GM18951 (cell line): ENCODE data around the gene CCNI.

ENCODE experiments used
- POLR2A ChIP-seq: IDR thresholded peaks from 4 replicates; pipeline ENCODE4 v1.6.1; 2011; ENCODE audit warnings: mild to moderate bottlenecking; ENCODE audit not compliant: insufficient read length, insufficient read depth; ENCODE audit errors: extremely low read depth
- in situ Hi-C: fragments of 300-500 bp; cut with MboI; formaldehyde crosslinking; loops from one replicate; pipeline ENCODE4 v1.12.0; 2022; ENCODE audit warnings: low sequenced_read_pairs, mixed read lengths, inconsistent platforms; ENCODE audit not compliant: unreplicated experiment

CCNI gene

GRCh38 chr4:77023920-77024319 is 51.9 kb downstream of the CCNI start:
- in situ Hi-C loops: no loop called here
- TF ChIP-seq POLR2A: no peak

DNA sequence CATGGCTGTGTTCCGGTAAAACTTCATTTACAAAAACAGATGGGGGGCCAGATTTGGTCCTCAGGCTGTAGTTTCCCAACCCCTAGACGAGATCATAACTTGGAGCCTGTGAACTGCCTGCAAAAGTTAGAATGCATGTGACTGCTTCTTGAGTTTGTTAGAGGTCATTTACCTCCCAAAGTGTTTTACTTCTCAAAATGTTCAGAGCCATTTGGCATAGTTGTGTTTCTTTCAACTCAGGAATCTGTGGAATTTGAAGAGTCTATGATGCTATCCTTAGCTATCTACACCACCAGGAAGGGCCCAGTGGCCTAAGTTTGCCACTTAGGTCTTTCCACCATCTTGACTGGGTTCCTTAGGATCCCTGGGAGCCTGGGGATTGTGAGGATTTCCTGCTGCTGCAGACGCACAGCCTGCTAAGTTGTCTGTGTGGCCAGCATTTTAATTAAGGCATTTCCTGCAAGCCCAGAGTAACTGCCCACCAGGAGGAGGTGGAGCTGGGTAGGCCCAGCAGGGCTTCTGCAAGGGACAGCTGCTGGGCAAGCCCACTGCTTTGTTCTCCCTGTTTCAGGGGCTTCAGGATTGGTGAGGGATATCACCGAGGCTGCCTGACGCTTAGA is 53.1 kb downstream of the CCNI start:
- in situ Hi-C loops: no loop called here
- TF ChIP-seq POLR2A: no peak

GRCh38 chr4:77021614-77022089 is 54.1 kb downstream of the CCNI start:
- in situ Hi-C loops: no loop called here
- TF ChIP-seq POLR2A: no peak

GRCh38 chr4:77020017-77020416 is 55.8 kb downstream of the CCNI start:
- TF ChIP-seq POLR2A: no peak
- in situ Hi-C loops: no loop called here

DNA sequence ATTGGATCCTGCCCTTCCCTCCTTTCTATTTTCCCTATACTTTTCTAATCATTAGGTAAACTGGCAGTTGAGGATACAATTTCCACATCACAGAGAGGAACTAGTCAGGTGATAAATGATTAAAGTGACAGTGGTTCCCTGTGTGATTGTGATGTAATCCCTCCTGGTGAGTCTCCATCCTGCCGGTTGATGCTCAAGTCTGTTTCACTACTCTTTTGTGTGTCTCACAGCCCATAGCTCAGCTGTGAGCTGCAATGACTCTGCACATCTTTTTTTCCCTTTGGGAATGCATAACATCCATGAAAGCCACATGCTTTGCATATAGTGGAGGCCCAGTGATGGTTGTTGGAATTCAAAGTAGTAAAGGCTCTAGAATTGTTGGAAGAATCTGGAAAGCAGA is 60.4 kb downstream of the CCNI start:
- no peak for TF ChIP-seq POLR2A
- in situ Hi-C loops: no loop called here

- TF ChIP-seq POLR2A: no peak
- in situ Hi-C loops: no loop called here
Measured at GRCh38 chr4:77014256-77014655, 61.5 kb downstream of the CCNI start.

DNA sequence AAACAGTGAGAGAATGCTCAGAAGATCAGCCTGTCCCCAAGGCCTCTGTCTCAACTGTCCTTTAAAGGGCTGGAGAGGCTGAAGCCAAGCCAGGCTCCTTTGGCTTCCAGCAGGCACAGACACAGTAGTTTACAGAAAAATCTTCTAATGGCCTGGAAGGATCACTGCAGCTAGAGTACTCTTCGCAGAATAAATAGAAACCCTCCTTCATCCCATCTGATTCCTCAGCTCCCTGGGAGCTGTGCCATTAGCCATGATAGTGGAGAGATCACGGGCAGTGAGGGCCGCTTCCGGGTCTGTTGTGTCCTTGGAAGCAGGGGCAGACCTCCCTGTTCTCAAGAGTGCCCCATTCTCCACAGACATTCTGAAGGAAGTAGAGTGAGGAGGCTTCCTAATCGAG is 63.1 kb downstream of the CCNI start:
- no peak for TF ChIP-seq POLR2A
- in situ Hi-C loops: no loop called here

- in situ Hi-C loops: no loop called here
- TF ChIP-seq POLR2A: no peak
Measured at GRCh38 chr4:77010841-77011354, 64.9 kb downstream of the CCNI start.

DNA sequence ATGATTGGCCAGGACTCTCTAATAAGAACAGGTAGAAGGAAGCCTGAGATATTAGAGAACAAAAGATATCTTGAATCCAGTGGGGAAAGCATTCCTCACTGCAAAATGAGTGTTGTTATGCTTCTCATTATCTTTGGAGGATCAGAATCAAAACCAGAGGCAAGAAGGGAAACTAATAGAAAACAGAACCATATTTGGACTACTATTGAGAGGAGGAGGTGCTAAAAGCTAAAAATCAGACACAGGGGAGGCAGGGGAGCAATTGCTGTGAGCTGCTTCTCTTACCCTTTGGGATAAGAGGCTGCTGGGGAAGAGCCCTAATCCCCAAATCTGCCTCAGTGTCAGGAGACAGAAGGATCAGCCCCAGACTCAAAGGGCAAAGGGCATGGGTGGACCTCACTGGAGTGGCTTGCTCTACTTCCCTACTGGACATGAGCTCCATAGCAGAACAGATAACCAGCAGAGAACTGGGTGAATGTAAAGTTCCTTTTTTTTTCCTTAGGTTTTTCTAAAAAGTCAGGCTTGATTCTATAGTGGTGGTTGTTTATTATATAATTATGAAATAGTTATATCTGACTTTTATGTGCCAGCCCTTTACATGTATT is 66.2 kb downstream of the CCNI start:
- in situ Hi-C loops: no loop called here
- no peak for TF ChIP-seq POLR2A

DNA sequence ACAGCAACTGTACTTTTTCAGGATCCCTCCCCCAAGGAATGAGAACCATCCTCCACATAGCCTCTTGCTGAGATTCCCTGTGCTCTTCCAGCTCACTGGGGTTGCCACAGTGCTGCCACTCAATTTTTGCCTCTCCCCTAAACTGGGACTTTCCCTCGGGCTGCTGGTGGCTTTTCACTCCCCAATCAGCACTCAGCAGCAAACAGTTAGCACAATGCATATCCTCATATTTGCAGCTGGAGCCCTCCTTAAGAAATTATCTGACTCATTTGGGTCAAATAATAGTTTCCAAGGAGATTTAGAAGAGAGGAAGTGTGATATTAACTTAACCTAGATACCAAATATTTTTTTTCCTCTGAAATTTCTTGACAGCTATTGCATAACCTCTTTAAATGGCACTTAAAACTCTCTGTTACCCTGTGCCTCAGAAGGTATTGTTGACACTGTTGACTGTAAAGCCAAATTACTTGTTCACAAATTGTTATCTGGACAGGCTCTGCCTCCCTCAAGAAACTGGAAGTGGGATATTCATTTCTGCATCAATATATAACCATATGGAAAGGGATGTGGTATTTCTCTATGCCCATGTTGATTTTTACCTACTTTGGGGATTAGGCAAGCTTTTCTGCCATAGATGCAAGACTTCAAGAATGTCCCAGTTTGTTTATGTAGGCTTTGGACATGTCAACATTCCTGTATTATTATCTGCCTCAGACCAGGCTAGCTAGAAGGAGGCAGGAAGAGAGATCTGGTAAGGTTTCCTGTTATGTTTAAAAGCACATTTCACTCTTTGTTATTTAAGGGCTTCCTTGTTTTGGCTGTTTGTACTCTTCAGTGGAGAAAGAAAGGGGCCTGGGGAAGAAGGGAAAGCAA is 68.2 kb downstream of the CCNI start:
- TF ChIP-seq POLR2A: no peak
- in situ Hi-C loops: no loop called here

- in situ Hi-C loops: no loop called here
- no peak for TF ChIP-seq POLR2A
Measured at GRCh38 chr4:77006753-77007353, 68.9 kb downstream of the CCNI start.

- TF ChIP-seq POLR2A: no peak
- in situ Hi-C loops: no loop called here
Measured at GRCh38 chr4:77003400-77003799, 72.4 kb downstream of the CCNI start.
